HepG2 (cell line): Measurements from ENCODE around the gene CIITA. TPM values are rescaled to one million over a fixed set of nuclear protein-coding genes. Genes with fewer than 3 reads are reported as not detected.

Experiments
- ATAC-seq: fragments of 200-7000 bp; cut with Tn5 transposase; 3 replicates; pipeline ENCODE4 v1.9.1; 2020; ENCODE audit warnings: mild to moderate bottlenecking, moderate library complexity
- BruUV-seq: library from RNA; stranded (reverse); fragments of 400-500 nt; replicated peaks from 2 replicates; lab custom pipeline; 2021; lab: Mats Ljungman, UMichigan
- CTCF ChIA-PET: fragments of 300-600 bp; formaldehyde crosslinking; extraction: SDS; loops from one replicate; lab custom pipeline; 2021; ENCODE audit warnings: low total read pairs, inconsistent platforms, low intra/inter-chr PET ratio; lab: Yijun Ruan, JAX
- POLR2A ChIA-PET: fragments of 350-600 bp; sonication (Branson Sonifier 250); formaldehyde crosslinking; loops from one replicate; lab custom pipeline; 2020; ENCODE audit warnings: antibody characterized with exemption, inconsistent platforms; lab: Yijun Ruan, JAX
- DNase-seq: peaks from one replicate; pipeline ENCODE4 v3.0.0-alpha.2; 2015; ENCODE audit warnings: low spot score
- FAIRE-seq: peaks from 3 replicates; lab custom pipeline; 2011; peaks lifted over from hg19 to GRCh38; lab: Jason Lieb, UNC
- H2AFZ ChIP-seq: one replicate; pipeline ENCODE4 v1.6.1; 2011; ENCODE audit warnings: low read length, inconsistent platforms
- H3K27ac ChIP-seq: fragments of 300-600 bp; 3 replicates; pipeline ENCODE4 v1.8.0; 2011; ENCODE audit warnings: mixed run types, mild to moderate bottlenecking, mixed read lengths, low read length, inconsistent platforms; ENCODE audit not compliant: insufficient read depth; ENCODE audit errors: extremely low read length
- H3K27me3 ChIP-seq, 2 experiments: fragments of 200-600 bp in 1 of 2; 2 replicates in 1 of 2; 3 replicates in 1 of 2; pipeline versions ENCODE4 v1.6.0 to v1.8.0; 2011; ENCODE audit warnings: low read length in 2 of 2, mild to moderate bottlenecking in 2 of 2, moderate library complexity in 2 of 2, inconsistent platforms in 1 of 2; ENCODE audit not compliant: insufficient read depth in 2 of 2, control insufficient read depth in 1 of 2
- H3K36me3 ChIP-seq, 2 experiments: fragments of 200-600 bp in 1 of 2; replicated peaks in 1 of 2; 2 replicates in 1 of 2; 3 replicates in 1 of 2; pipeline versions ENCODE4 v1.5.1 to v1.8.0; 2011; ENCODE audit warnings: low read length in 2 of 2, inconsistent platforms in 1 of 2; ENCODE audit not compliant: insufficient read depth in 2 of 2, control insufficient read depth in 1 of 2
- H3K4me1 ChIP-seq: 2 replicates; pipeline ENCODE4 v1.5.1; 2012; ENCODE audit warnings: low read length, inconsistent platforms; ENCODE audit not compliant: insufficient read depth
- H3K4me2 ChIP-seq: 2 replicates; pipeline ENCODE4 v1.6.0; 2011; ENCODE audit warnings: low read depth, low read length, inconsistent platforms
- H3K4me3 ChIP-seq, 3 experiments: fragments of 200-600 bp in 1 of 3; sonication (generic), shearing (Covaris generic) in 1 of 3; replicated peaks in 1 of 3; 2 replicates each; pipeline ENCODE4 v1.5.1; 2011 to 2016; ENCODE audit warnings: low read length in 3 of 3, inconsistent platforms in 2 of 3, low read depth in 2 of 3, mild to moderate bottlenecking in 2 of 3, control low read depth in 1 of 3, mixed read lengths in 1 of 3; ENCODE audit not compliant: insufficient read depth in 1 of 3
- H3K79me2 ChIP-seq: one replicate; pipeline ENCODE4 v1.6.1; 2011; ENCODE audit warnings: low read length, inconsistent platforms; ENCODE audit not compliant: insufficient read depth
- H3K9ac ChIP-seq: 2 replicates; pipeline ENCODE4 v1.6.0; 2011; ENCODE audit warnings: mild to moderate bottlenecking, low read depth, low read length, inconsistent platforms; ENCODE audit not compliant: insufficient read depth
- H3K9me3 ChIP-seq: 2 replicates; pipeline ENCODE4 v1.5.1; 2012; ENCODE audit warnings: mild to moderate bottlenecking, low read length
- H4K20me1 ChIP-seq: 2 replicates; pipeline ENCODE4 v1.6.0; 2011; ENCODE audit warnings: inconsistent platforms, mild to moderate bottlenecking, low read length, moderate library complexity; ENCODE audit not compliant: insufficient read depth
- IKZF1 ChIP-seq: fragments of 450-650 bp; IDR thresholded peaks from 2 replicates; pipeline ENCODE4 v1.7.1; 2016
- ISX ChIP-seq: sonication (generic); formaldehyde crosslinking; conservative IDR thresholded peaks from 2 replicates; pipeline ENCODE4 v1.5.0; 2020; ENCODE audit warnings: missing genetic modification reagents
- MATR3 ChIP-seq: sonication (generic); formaldehyde crosslinking; IDR thresholded peaks from 2 replicates; pipeline ENCODE4 v1.4.0; 2020; ENCODE audit warnings: missing genetic modification reagents
- MTA1 ChIP-seq: sonication (generic); formaldehyde crosslinking; IDR thresholded peaks from 2 replicates; pipeline ENCODE4 v1.4.0; 2020; ENCODE audit warnings: missing genetic modification reagents, mild to moderate bottlenecking, borderline replicate concordance
- PRDM10 ChIP-seq: sonication (generic); formaldehyde crosslinking; IDR thresholded peaks from 2 replicates; pipeline ENCODE4 v1.4.0; 2020; ENCODE audit warnings: low read depth, missing genetic modification reagents
- SIN3B ChIP-seq: fragments of 150-350 bp; IDR thresholded peaks from 2 replicates; pipeline ENCODE4 v1.6.1; 2014; ENCODE audit warnings: low read length
- ZMYM4 ChIP-seq: sonication (generic); formaldehyde crosslinking; IDR thresholded peaks from 2 replicates; pipeline ENCODE4 v1.8.1; 2023; ENCODE audit warnings: mild to moderate bottlenecking, missing genetic modification reagents
- ZNF230 ChIP-seq: sonication (generic); formaldehyde crosslinking; IDR thresholded peaks from 2 replicates; pipeline ENCODE4 v1.4.0; 2020; ENCODE audit warnings: mild to moderate bottlenecking, missing genetic modification reagents
- ZNF317 ChIP-seq: sonication (generic); formaldehyde crosslinking; IDR thresholded peaks from 2 replicates; pipeline ENCODE4 v1.5.0; 2020; ENCODE audit warnings: mild to moderate bottlenecking, missing genetic modification reagents
- ZNF383 ChIP-seq: sonication (generic); formaldehyde crosslinking; IDR thresholded peaks from 2 replicates; pipeline ENCODE4 v1.4.0; 2020; ENCODE audit warnings: missing genetic modification reagents, mild to moderate bottlenecking, borderline replicate concordance
- ZNF567 ChIP-seq: sonication (generic); formaldehyde crosslinking; IDR thresholded peaks from 2 replicates; pipeline ENCODE4 v1.8.1; 2023; ENCODE audit warnings: mild to moderate bottlenecking, missing genetic modification reagents, borderline replicate concordance
- WGBS: methylation state at CpG from one replicate; pipeline ENCODE4 v1.1.6; 2017; ENCODE audit warnings: low lambda C conversion rate; 5-methylcytosine and 5-hydroxymethylcytosine counted together
- in situ Hi-C: cut with HindIII; loops from 2 replicates; pipeline ENCODE4 v1.10.0; 2017; ENCODE audit warnings: low pct_unique_long_range_greater_than_20kb; ENCODE audit not compliant: extremely low pct_ligation_motif_present
- intact Hi-C: fragments of 100-400 bp; cut with micrococcal nuclease; formaldehyde crosslinking; loops from one replicate; pipeline ENCODE4 v1.10.0; 2022; ENCODE audit not compliant: unreplicated experiment
- polyA plus RNA-seq, 8 experiments: library from polyadenylated mRNA; depleted of rRNA in 3 of 8; stranded (reverse) in 7 of 8; unstranded in 1 of 8; fragments of >200 nt; fragmentation: Illumina TruSeq in 4 of 8; extraction: Trizol in 4 of 8; gene quantifications; 2 replicates each; pipeline versions ENCODE4 v1.2.1 to v1.2.3, GENCODE V29; 2011 to 2016; ENCODE audit warnings: low read depth in 4 of 8, missing spikeins in 1 of 8, mixed read lengths in 1 of 8; ENCODE audit not compliant: insufficient read depth in 1 of 8
- total RNA-seq, 5 experiments: library from RNA; depleted of rRNA; stranded (reverse); fragments of >200 nt; fragmentation: Illumina TruSeq; extraction: Trizol; gene quantifications; 2 replicates each; pipeline ENCODE4 v1.2.3, GENCODE V29; 2016; ENCODE audit warnings: low read depth in 1 of 5

Gene CIITA
- total and polyA plus RNA-seq, 2 of the 13 experiments (the other 11 are each of a cell fraction or from before 2014, with no cell fraction given) = 0.08 to 0.09 TPM

GRCh38 chr16:10902999-10903398, 26.0 kb downstream of the CIITA start:
- no peak overlapping the region for H3K27ac ChIP-seq
- no peak overlapping the region for H3K9ac ChIP-seq
- no peaks in the 10 kb centered on the region for H3K4me1 ChIP-seq
- no peak overlapping the region for H3K4me2 ChIP-seq
- peaks cover 0 to 9% of the 10 kb centered on the region in 2 experiments; a peak in 3 of 5 replicates for H3K27me3 ChIP-seq
- ChIA-PET POLR2A (no interaction called here), CTCF (no interaction called here)
- no peak overlapping the region for H3K4me3 ChIP-seq
- no peaks in the 10 kb centered on the region for H3K9me3 ChIP-seq
- ATAC-seq = no peak
- H3K79me2 ChIP-seq = no peaks in the 10 kb centered on the region
- in situ Hi-C loops (no loop called here), intact Hi-C loops (no loop called here)
- no TSS peak for BruUV-seq
- H2AFZ ChIP-seq = no peak overlapping the region
- no peaks in the 10 kb centered on the region for H4K20me1 ChIP-seq
- no peak for FAIRE-seq
- TF ChIP-seq SIN3B (no peak), IKZF1 (no peak), ZNF317 (CRISPR knock-in tag) (no peak), MATR3 (CRISPR knock-in tag) (no peak), ZNF230 (CRISPR knock-in tag) (no peak), ZNF383 (CRISPR knock-in tag) (no peak), ZNF567 (CRISPR knock-in tag) (no peak), ZMYM4 (CRISPR knock-in tag) (no peak), ISX (CRISPR knock-in tag) (no peak)
- WGBS = 21% methylated on average over 1 of the region's 1 CpG
- no peak for DNase-seq
- no peaks in the 10 kb centered on the region for H3K36me3 ChIP-seq

- no peak for DNase-seq
- Histone ChIP-seq H3K9me3 (no peaks in the 10 kb centered on the region), H4K20me1 (no peaks in the 10 kb centered on the region), H3K79me2 (no peaks in the 10 kb centered on the region), H3K27ac (no peak overlapping the region), H3K36me3 (no peaks in the 10 kb centered on the region), H3K4me1 (no peaks in the 10 kb centered on the region), H3K27me3 (peaks cover 0 to 20% of the 10 kb centered on the region in 2 experiments; a peak in 3 of 5 replicates), H2AFZ (no peak overlapping the region), H3K4me2 (no peak overlapping the region), H3K4me3 (no peak overlapping the region), H3K9ac (no peak overlapping the region)
- peak; percentile 24 for ATAC-seq
- WGBS = 30% methylated on average over 12 of the region's 19 CpGs
- in situ Hi-C loops = no loop called here
- POLR2A ChIA-PET = no interaction called here
- BruUV-seq = no TSS peak
- TF ChIP-seq MTA1 (CRISPR knock-in tag) = 0 out of 2 replicates have a peak, but pooled peaks have one; percentile 33
- no peak for TF ChIP-seq PRDM10
- no peak for FAIRE-seq
- CTCF ChIA-PET = no interaction called here
- intact Hi-C loops = no loop called here
These were observed 29.5 kb downstream of the CIITA start for GRCh38 chr16:10906482-10906881.
